PC-9 (cell line): ENCODE results near the gene ASB11.

Experiments used
- EZH2 ChIP-seq: fragments of 200-600 bp; sonication (generic); IDR thresholded peaks from 2 replicates; pipeline ENCODE4 v1.8.0; 2017; ENCODE audit warnings: antibody characterized with exemption, low read depth
- TF ChIP-seq, protein P1 (sequence below): fragments of 200-600 bp; sonication (generic); conservative IDR thresholded peaks from 2 replicates; pipeline ENCODE4 v1.6.1; 2017; ENCODE audit warnings: mixed run types, antibody characterized with exemption, mild to moderate bottlenecking, moderate library complexity

DNA sequence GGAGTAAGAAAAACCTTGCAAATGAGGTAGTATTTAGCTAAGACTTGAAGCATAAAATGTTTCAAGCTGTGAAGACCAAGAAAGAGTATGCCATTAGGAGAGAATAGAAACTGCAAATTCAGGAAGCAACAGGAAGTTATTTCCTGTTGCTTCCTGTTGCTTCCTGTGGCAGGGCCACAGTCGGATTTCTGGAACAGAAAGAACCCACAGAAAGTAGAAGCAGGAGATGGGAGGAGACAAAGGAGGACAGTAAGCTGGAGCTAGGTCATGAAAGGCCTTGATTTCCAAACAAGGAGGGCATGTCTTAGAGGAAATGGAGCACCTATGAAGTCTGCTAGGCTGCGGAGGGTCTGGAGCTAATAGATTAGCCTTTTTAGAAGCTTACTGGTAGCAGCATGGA, 17.2 kb downstream of the ASB11 start:
- TF ChIP-seq, protein P1, sequence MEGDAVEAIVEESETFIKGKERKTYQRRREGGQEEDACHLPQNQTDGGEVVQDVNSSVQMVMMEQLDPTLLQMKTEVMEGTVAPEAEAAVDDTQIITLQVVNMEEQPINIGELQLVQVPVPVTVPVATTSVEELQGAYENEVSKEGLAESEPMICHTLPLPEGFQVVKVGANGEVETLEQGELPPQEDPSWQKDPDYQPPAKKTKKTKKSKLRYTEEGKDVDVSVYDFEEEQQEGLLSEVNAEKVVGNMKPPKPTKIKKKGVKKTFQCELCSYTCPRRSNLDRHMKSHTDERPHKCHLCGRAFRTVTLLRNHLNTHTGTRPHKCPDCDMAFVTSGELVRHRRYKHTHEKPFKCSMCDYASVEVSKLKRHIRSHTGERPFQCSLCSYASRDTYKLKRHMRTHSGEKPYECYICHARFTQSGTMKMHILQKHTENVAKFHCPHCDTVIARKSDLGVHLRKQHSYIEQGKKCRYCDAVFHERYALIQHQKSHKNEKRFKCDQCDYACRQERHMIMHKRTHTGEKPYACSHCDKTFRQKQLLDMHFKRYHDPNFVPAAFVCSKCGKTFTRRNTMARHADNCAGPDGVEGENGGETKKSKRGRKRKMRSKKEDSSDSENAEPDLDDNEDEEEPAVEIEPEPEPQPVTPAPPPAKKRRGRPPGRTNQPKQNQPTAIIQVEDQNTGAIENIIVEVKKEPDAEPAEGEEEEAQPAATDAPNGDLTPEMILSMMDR: no peak
- no peak for TF ChIP-seq EZH2
